ENCODE measurements around the gene NUDT4. TPM values are rescaled to one million over a fixed set of nuclear protein-coding genes. Genes with fewer than 3 reads are reported as not detected.
A peak's percentile ranks its signal among the peaks of the same experiment; 100 is the strongest.
"Not testable (repeated sequence)": the region's sequence is repeated elsewhere in the genome, so short reads cannot be mapped to it uniquely, and the experiment has no call there.

Gene NUDT4
- total RNA-seq, 1 donor from 2014 or later = 60.2 TPM

DNA sequence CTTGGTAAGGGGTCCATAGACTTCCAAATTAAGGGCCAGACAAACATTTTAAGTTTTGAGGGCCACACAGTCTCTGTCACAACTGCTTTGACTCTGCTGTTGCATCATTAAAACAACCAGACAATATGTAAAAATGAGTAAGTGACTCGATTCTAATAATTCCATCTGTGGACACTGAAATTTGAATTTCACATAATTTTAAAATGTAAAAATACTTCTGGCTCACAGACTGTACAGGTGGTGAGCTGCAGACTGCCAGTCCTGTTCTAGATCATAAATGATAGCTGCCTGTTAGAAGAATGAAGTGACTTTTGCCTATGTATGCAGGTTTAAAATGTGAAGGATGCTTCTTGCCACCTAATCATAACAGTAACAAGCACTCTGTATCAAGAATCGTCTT, 15.7 kb downstream of the NUDT4 start:
- H3K36me3 Mint-ChIP-seq (ENCODE audit: low read depth, unreplicated experiment) = no peaks in the 10 kb centered on the region
- H3K27me3 Mint-ChIP-seq (ENCODE audit: low read depth, unreplicated experiment) = no peaks in the 10 kb centered on the region
- Histone ChIP-seq H3K4me3 (ENCODE audit: insufficient read depth, low read depth, low read length) (no peak overlapping the region), H4K20me1 (ENCODE audit: insufficient read depth, low read length) (peaks cover 58% of the 10 kb centered on the region), H2AFZ (ENCODE audit: low read depth, low read length) (no peak overlapping the region), H3K36me3 (ENCODE audit: insufficient read depth, low read length) (peaks cover 21% of the 10 kb centered on the region), H3K4me1 (ENCODE audit: insufficient read depth, low read length) (peaks cover 10% of the 10 kb centered on the region), H3K9ac (ENCODE audit: low read length) (no peak overlapping the region), H3K27ac (ENCODE audit: low read depth, low read length) (no peak overlapping the region), H3K4me2 (ENCODE audit: low read length) (no peak overlapping the region), H3K79me2 (ENCODE audit: insufficient read depth, low read length) (peaks cover 87% of the 10 kb centered on the region), H3K9me3 (ENCODE audit: insufficient read depth, low read depth, low read length) (no peaks in the 10 kb centered on the region), H3K27me3 (ENCODE audit: insufficient read depth, low read length) (no peaks in the 10 kb centered on the region)
- FAIRE-seq (no peak), DNase-seq (ENCODE audit: low read depth) (no peak)
- no peaks in the 10 kb centered on the region for H3K9me3 Mint-ChIP-seq (ENCODE audit: unreplicated experiment)
- peaks cover 3% of the 10 kb centered on the region for H3K4me1 Mint-ChIP-seq (ENCODE audit: low read depth, unreplicated experiment)
- H3K4me3 Mint-ChIP-seq (ENCODE audit: unreplicated experiment) = no peak overlapping the region
- H3K27ac Mint-ChIP-seq (ENCODE audit: unreplicated experiment) = no peak overlapping the region
- TF ChIP-seq EZH2 (IDR thresholded peaks at IDR 0.05; ENCODE audit: insufficient read depth, low read length) = no peak
- TF ChIP-seq, protein P1, sequence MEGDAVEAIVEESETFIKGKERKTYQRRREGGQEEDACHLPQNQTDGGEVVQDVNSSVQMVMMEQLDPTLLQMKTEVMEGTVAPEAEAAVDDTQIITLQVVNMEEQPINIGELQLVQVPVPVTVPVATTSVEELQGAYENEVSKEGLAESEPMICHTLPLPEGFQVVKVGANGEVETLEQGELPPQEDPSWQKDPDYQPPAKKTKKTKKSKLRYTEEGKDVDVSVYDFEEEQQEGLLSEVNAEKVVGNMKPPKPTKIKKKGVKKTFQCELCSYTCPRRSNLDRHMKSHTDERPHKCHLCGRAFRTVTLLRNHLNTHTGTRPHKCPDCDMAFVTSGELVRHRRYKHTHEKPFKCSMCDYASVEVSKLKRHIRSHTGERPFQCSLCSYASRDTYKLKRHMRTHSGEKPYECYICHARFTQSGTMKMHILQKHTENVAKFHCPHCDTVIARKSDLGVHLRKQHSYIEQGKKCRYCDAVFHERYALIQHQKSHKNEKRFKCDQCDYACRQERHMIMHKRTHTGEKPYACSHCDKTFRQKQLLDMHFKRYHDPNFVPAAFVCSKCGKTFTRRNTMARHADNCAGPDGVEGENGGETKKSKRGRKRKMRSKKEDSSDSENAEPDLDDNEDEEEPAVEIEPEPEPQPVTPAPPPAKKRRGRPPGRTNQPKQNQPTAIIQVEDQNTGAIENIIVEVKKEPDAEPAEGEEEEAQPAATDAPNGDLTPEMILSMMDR (IDR thresholded peaks at IDR 0.05; ENCODE audit: insufficient read depth, low read depth, low read length) = no peak

DNA sequence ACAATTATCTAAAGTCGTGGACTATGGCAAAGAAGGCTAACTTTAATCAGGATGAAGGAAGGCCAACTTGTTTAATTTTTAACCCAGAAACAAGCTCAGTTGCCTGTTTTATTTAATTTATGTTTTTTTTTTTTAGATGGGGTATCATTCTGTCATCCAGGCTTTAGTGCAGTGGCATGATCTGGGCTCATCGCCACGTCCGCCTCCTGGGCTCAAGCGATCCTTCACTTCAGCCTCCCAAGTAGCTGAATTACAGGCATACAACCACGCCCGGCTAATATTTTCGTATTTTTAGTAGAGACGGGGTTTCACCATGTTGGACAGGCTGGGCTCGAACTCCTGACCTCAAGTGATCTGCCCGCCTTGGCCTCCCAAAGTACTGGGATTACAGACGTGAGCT, 19.7 kb downstream of the NUDT4 start:
- no peaks in the 10 kb centered on the region for H3K27me3 Mint-ChIP-seq (ENCODE audit: low read depth, unreplicated experiment)
- H3K79me2 ChIP-seq (ENCODE audit: insufficient read depth, low read length) = peaks cover 52% of the 10 kb centered on the region
- H3K4me1 ChIP-seq (ENCODE audit: insufficient read depth, low read length) = no peaks in the 10 kb centered on the region
- peaks cover 29% of the 10 kb centered on the region for H4K20me1 ChIP-seq (ENCODE audit: insufficient read depth, low read length)
- no peak for FAIRE-seq
- no peak overlapping the region for H3K4me3 ChIP-seq (ENCODE audit: insufficient read depth, low read depth, low read length)
- peaks cover under 1% of the 10 kb centered on the region for H3K36me3 Mint-ChIP-seq (ENCODE audit: low read depth, unreplicated experiment)
- H3K27ac Mint-ChIP-seq (ENCODE audit: unreplicated experiment) = no peak overlapping the region
- no peaks in the 10 kb centered on the region for H3K27me3 ChIP-seq (ENCODE audit: insufficient read depth, low read length)
- no peaks in the 10 kb centered on the region for H3K9me3 ChIP-seq (ENCODE audit: insufficient read depth, low read depth, low read length)
- no peak overlapping the region for H2AFZ ChIP-seq (ENCODE audit: low read depth, low read length)
- peaks cover 2% of the 10 kb centered on the region for H3K4me1 Mint-ChIP-seq (ENCODE audit: low read depth, unreplicated experiment)
- no peak overlapping the region for H3K27ac ChIP-seq (ENCODE audit: low read depth, low read length)
- H3K36me3 ChIP-seq (ENCODE audit: insufficient read depth, low read length) = peaks cover 28% of the 10 kb centered on the region
- no peak overlapping the region for H3K9ac ChIP-seq (ENCODE audit: low read length)
- TF ChIP-seq EZH2 (IDR thresholded peaks at IDR 0.05; ENCODE audit: insufficient read depth, low read length) = no peak
- TF ChIP-seq, protein P1 (IDR thresholded peaks at IDR 0.05; ENCODE audit: insufficient read depth, low read depth, low read length) = no peak
- H3K9me3 Mint-ChIP-seq (ENCODE audit: unreplicated experiment) = no peaks in the 10 kb centered on the region
- no peak overlapping the region for H3K4me3 Mint-ChIP-seq (ENCODE audit: unreplicated experiment)
- H3K4me2 ChIP-seq (ENCODE audit: low read length) = no peak overlapping the region
- DNase-seq (ENCODE audit: low read depth) = no peak

DNA sequence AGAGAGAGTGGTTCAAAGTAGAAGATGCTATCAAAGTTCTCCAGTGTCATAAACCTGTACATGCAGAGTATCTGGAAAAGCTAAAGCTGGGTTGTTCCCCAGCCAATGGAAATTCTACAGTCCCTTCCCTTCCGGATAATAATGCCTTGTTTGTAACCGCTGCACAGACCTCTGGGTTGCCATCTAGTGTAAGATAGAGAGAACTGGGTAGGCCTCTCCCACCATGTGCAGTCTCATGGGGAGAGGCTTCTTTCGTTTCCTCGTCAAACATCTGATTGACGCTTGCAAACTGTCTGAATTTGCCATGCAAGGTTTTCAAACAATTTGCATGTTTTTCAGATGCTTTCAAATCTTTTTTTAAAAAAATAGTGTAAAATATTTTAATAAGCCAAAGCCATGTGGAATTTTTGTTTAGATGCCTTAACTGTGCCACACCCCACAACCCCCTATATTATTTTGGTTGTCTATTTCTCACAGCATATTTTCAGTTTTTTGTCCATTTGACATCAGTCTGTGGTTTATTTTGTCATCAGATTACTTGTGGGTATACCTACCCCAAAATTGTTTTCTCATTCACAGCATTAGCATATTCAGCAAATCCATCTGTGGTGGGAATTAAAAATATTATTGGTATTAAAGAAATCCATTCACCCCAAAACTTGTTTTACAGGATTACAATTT, 21.6 kb downstream of the NUDT4 start:
- H3K9ac ChIP-seq (ENCODE audit: low read length); H3K9me3 Mint-ChIP-seq (ENCODE audit: unreplicated experiment); H3K27me3 ChIP-seq (ENCODE audit: insufficient read depth, low read length); H3K27me3 Mint-ChIP-seq (ENCODE audit: low read depth, unreplicated experiment); H3K27ac ChIP-seq (ENCODE audit: low read depth, low read length); H3K4me1 Mint-ChIP-seq (ENCODE audit: low read depth, unreplicated experiment); DNase-seq (ENCODE audit: low read depth); H3K27ac Mint-ChIP-seq (ENCODE audit: unreplicated experiment); H3K4me3 ChIP-seq (ENCODE audit: insufficient read depth, low read depth, low read length); H3K36me3 Mint-ChIP-seq (ENCODE audit: low read depth, unreplicated experiment); H3K9me3 ChIP-seq (ENCODE audit: insufficient read depth, low read depth, low read length); H2AFZ ChIP-seq (ENCODE audit: low read depth, low read length); H3K4me1 ChIP-seq (ENCODE audit: insufficient read depth, low read length); H3K4me2 ChIP-seq (ENCODE audit: low read length); H3K4me3 Mint-ChIP-seq (ENCODE audit: unreplicated experiment): not testable (repeated sequence)
- Histone ChIP-seq H4K20me1 (ENCODE audit: insufficient read depth, low read length) (peaks cover 17% of the 10 kb centered on the region), H3K79me2 (ENCODE audit: insufficient read depth, low read length) (peaks cover 39% of the 10 kb centered on the region), H3K36me3 (ENCODE audit: insufficient read depth, low read length) (peaks cover 42% of the 10 kb centered on the region)
- FAIRE-seq = peak; percentile 100

All from astrocyte (in vitro differentiated cells and primary cell).